Tibial artery (tissue), 4 donors: Measurements from ENCODE around the gene SCN5A.

Experiments
- DNase-seq, 2 donors: peaks; one replicate each; pipeline ENCODE4 v3.0.0-alpha.2; 2019
- H3K27ac ChIP-seq, 2 donors: fragments of 200-600 bp; sonication (generic) in 1 of 2; 1 replicate in 1 of 2; 2 replicates in 1 of 2; pipeline ENCODE4 v1.5.1; 2018 to 2019; ENCODE audit warnings: mild to moderate bottlenecking in 1 of 2
- H3K27me3 ChIP-seq, 2 donors: fragments of 200-600 bp; sonication (generic) in 1 of 2; one replicate each; pipeline versions ENCODE4 v1.5.1 to v1.6.0; 2016 to 2019
- H3K36me3 ChIP-seq, 3 donors: fragments of 200-600 bp; sonication (generic) in 2 of 3; one replicate each; pipeline ENCODE4 v1.5.1; 2016 to 2019; ENCODE audit warnings: mild to moderate bottlenecking in 2 of 3
- H3K4me1 ChIP-seq, 4 donors: fragments of 200-600 bp; sonication (generic) in 2 of 4; 1 replicate in 3 of 4; 2 replicates in 1 of 4; pipeline ENCODE4 v1.5.1; 2016 to 2019
- H3K4me3 ChIP-seq, 2 donors: fragments of 200-600 bp; sonication (generic) in 1 of 2; 1 replicate in 1 of 2; 2 replicates in 1 of 2; pipeline ENCODE4 v1.5.1; 2018 to 2019; ENCODE audit warnings: mild to moderate bottlenecking in 2 of 2
- H3K9me3 ChIP-seq, 3 donors: fragments of 200-600 bp; sonication (generic) in 1 of 3; one replicate each; pipeline ENCODE4 v1.5.1; 2016 to 2019
- CTCF ChIP-seq, 2 experiments: fragments of 200-600 bp in 1 of 2; fragments of 450-650 bp in 1 of 2; IDR thresholded peaks; one replicate each; pipeline ENCODE4 v1.5.1; 2017 to 2019; ENCODE audit warnings: antibody characterized with exemption in 2 of 2, mild to moderate bottlenecking in 1 of 2, moderate library complexity in 1 of 2
- intact Hi-C: fragments of 100-400 bp; cut with DNase I; formaldehyde crosslinking; loops from one replicate; pipeline ENCODE4 v1.15.0; 2023; ENCODE audit warnings: low total_unique reads

The SCN5A gene

GRCh38 chr3:38516669-38517068 is 132.8 kb downstream of the SCN5A start:
- TF ChIP-seq CTCF (IDR thresholded peaks at IDR 0.05), result no peak
- DNase-seq, result no peak
- peaks cover 21 to 52% (median 23%) of the 10 kb centered on the region in 3 donors for H3K36me3 ChIP-seq
- no peak overlapping the region for H3K4me3 ChIP-seq
- peaks cover 0 to 11% (median 4%) of the 10 kb centered on the region in 4 donors for H3K4me1 ChIP-seq
- no peaks in the 10 kb centered on the region for H3K27me3 ChIP-seq
- intact Hi-C loops, result no loop called here
- no peaks in the 10 kb centered on the region for H3K9me3 ChIP-seq
- H3K27ac ChIP-seq, result no peak overlapping the region

- no peak for DNase-seq
- no peak for TF ChIP-seq CTCF (IDR thresholded peaks at IDR 0.05)
- Histone ChIP-seq H3K4me3 (no peak overlapping the region), H3K36me3 (peaks cover 23 to 63% (median 30%) of the 10 kb centered on the region in 3 donors), H3K27me3 (no peaks in the 10 kb centered on the region), H3K9me3 (no peaks in the 10 kb centered on the region), H3K4me1 (peaks cover 0 to 9% (median 3%) of the 10 kb centered on the region in 4 donors), H3K27ac (no peak overlapping the region)
- intact Hi-C loops, result no loop called here
Observed at GRCh38 chr3:38515367-38515766, 134.1 kb downstream of the SCN5A start.

GRCh38 chr3:38511546-38511945 is 137.9 kb downstream of the SCN5A start:
- Histone ChIP-seq H3K36me3 (peaks cover 32 to 64% (median 48%) of the 10 kb centered on the region in 3 donors), H3K27ac (no peak overlapping the region), H3K4me1 (no peaks in the 10 kb centered on the region), H3K4me3 (no peak overlapping the region), H3K27me3 (no peaks in the 10 kb centered on the region), H3K9me3 (no peaks in the 10 kb centered on the region)
- no peak for TF ChIP-seq CTCF (IDR thresholded peaks at IDR 0.05)
- intact Hi-C loops, result no loop called here
- no peak for DNase-seq

- Histone ChIP-seq H3K27ac (no peak overlapping the region), H3K27me3 (no peaks in the 10 kb centered on the region), H3K36me3 (peaks cover 36 to 62% (median 49%) of the 10 kb centered on the region in 3 donors), H3K9me3 (no peaks in the 10 kb centered on the region), H3K4me3 (no peak overlapping the region), H3K4me1 (no peaks in the 10 kb centered on the region)
- no peak for DNase-seq
- intact Hi-C loops, result no loop called here
- TF ChIP-seq CTCF (IDR thresholded peaks at IDR 0.05), result no peak
Observed at GRCh38 chr3:38510631-38511030, 138.9 kb downstream of the SCN5A start.

GRCh38 chr3:38509732-38510131 is 139.8 kb downstream of the SCN5A start:
- peaks cover 36 to 54% (median 46%) of the 10 kb centered on the region in 3 donors for H3K36me3 ChIP-seq
- TF ChIP-seq CTCF (IDR thresholded peaks at IDR 0.05), result no peak
- no peaks in the 10 kb centered on the region for H3K9me3 ChIP-seq
- H3K27me3 ChIP-seq, result no peaks in the 10 kb centered on the region
- DNase-seq, result no peak
- no peak overlapping the region for H3K4me3 ChIP-seq
- intact Hi-C loops, result no loop called here
- no peak overlapping the region for H3K27ac ChIP-seq
- no peaks in the 10 kb centered on the region for H3K4me1 ChIP-seq

GRCh38 chr3:38507120-38507519 is 142.4 kb downstream of the SCN5A start:
- H3K4me1 ChIP-seq, result no peaks in the 10 kb centered on the region
- H3K27ac ChIP-seq, result no peak overlapping the region
- H3K4me3 ChIP-seq, result no peak overlapping the region
- no peaks in the 10 kb centered on the region for H3K27me3 ChIP-seq
- peaks cover 36 to 58% (median 47%) of the 10 kb centered on the region in 3 donors for H3K36me3 ChIP-seq
- intact Hi-C loops, result no loop called here
- H3K9me3 ChIP-seq, result no peaks in the 10 kb centered on the region
- no peak for TF ChIP-seq CTCF (IDR thresholded peaks at IDR 0.05)
- DNase-seq, result no peak
